Mucosa of stomach (tissue), 1 donor: ENCODE data around the gene SSH3.
A peak's percentile ranks its signal among the peaks of the same experiment; 100 is the strongest.
"Not testable (repeated sequence)": the region's sequence is repeated elsewhere in the genome, so short reads cannot be mapped to it uniquely, and the experiment has no call there.

Experiments used
- H3K27me3 ChIP-seq: one replicate; pipeline ENCODE4 v1.7.0; 2013; ENCODE audit warnings: mild to moderate bottlenecking, low read length; ENCODE audit not compliant: control insufficient read depth, insufficient read depth
- H3K36me3 ChIP-seq: one replicate; pipeline ENCODE4 v1.7.0; 2013; ENCODE audit warnings: low read length; ENCODE audit not compliant: control insufficient read depth, insufficient read depth
- H3K4me1 ChIP-seq: one replicate; pipeline ENCODE4 v1.7.0; 2013; ENCODE audit warnings: mild to moderate bottlenecking, low read length; ENCODE audit not compliant: control insufficient read depth, insufficient read depth
- H3K4me3 ChIP-seq: one replicate; pipeline ENCODE4 v1.7.0; 2013; ENCODE audit warnings: low read length
- H3K9ac ChIP-seq: one replicate; pipeline ENCODE4 v1.7.0; 2013; ENCODE audit warnings: mild to moderate bottlenecking, low read length, moderate library complexity
- H3K9me3 ChIP-seq: one replicate; pipeline ENCODE4 v1.7.0; 2013; ENCODE audit warnings: mild to moderate bottlenecking, low read length, moderate library complexity; ENCODE audit not compliant: control insufficient read depth
- donor health status: Pancreatic carcinoma.

Gene SSH3

DNA sequence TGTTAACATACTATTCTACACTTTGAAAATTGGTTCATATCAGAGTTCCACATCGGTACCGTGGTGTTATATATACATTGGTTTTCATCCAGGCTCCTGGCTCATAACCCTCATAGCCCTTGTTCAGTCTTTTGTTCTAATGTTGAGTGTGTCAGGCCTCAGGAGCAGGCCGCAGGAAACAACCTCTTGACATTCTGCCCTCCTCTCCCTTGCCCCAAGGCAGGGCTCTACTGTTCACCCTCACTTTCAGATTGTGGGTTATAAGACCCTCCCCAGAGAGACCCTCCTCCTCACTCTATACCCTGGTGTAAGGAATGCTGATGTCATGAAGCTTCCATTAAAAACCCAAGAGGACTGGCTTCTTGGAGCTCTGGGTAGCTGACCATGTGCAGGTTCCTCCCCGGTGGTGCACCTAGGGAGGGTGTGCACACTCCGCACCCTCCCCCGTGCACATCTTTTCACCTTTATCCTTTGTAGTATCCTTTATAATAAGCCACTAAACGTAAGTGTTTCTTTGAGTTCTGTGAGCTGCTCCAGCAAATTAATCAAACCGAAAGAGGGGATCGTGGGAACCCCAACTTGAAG is 12.1 kb downstream of the SSH3 start:
- H3K4me1 ChIP-seq: peaks cover 44% of the 10 kb centered on the region

DNA sequence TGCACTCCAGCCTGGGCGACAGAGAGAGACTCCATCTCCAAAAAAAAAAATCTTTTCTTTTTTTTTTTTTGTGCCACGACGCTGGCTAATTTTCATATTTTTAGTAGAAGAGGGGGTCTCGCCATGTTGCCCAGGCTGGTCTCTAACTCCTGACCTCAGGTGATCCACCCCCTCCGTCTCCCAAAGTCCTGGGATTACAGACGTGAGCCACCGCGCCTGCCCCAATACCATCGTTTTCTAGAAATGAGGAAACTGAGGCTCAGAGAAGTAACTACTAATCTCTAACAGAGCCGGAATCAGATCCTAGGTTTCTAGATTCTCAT is 13.5 kb downstream of the SSH3 start:
- Histone ChIP-seq H3K27me3 (no peaks in the 10 kb centered on the region), H3K4me3 (peak overlapping the region; percentile 89), H3K9me3 (no peaks in the 10 kb centered on the region), H3K4me1 (peaks cover 49% of the 10 kb centered on the region), H3K9ac (peak overlapping the region; percentile 94), H3K36me3 (no peaks in the 10 kb centered on the region)

More for the DNA sequence above, 12.1 kb downstream of the SSH3 start:
- no peak overlapping the region for H3K4me3 ChIP-seq
- no peaks in the 10 kb centered on the region for H3K27me3 ChIP-seq
- no peak overlapping the region for H3K9ac ChIP-seq
- no peaks in the 10 kb centered on the region for H3K36me3 ChIP-seq
- no peaks in the 10 kb centered on the region for H3K9me3 ChIP-seq

DNA sequence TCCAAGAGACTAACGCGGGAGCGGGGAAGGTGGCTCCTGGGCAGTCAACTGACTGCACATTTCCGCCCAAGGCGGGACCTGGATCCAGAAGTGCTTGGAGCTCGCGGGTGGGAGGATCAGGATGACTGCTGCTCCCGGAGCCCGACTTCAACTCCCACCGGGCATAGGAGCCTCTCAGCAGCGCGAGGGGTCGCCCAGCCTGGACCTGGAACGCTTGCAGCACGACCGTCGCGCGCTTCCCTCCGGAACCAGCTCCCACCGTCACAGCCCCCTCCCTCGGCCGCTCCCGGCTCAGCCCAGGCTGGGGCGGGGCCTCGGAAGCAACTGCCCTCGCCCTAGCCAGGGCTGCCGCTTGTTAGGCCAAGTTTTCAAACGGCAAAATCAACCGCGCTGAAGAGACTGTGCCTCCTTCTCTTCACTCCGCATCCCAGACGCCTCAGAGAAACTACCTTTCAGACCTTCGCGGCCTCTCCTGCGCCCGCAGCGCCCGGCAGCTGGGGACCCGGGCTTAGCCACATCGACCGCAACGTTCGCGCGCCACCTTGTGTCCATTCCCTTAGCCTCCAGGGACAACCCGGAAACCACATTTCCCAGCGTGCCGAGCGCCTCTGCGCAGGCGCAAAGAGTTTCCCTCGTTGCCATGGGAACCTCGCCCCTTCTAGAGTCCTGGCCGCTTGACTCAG is 14.0 kb downstream of the SSH3 start:
- H3K9ac ChIP-seq: peak overlapping the region; percentile 94
- no peaks in the 10 kb centered on the region for H3K27me3 ChIP-seq
- H3K9me3 ChIP-seq: no peaks in the 10 kb centered on the region
- H3K4me1 ChIP-seq: peaks cover 44% of the 10 kb centered on the region
- H3K36me3 ChIP-seq: no peaks in the 10 kb centered on the region
- peak overlapping the region; percentile 89 for H3K4me3 ChIP-seq

DNA sequence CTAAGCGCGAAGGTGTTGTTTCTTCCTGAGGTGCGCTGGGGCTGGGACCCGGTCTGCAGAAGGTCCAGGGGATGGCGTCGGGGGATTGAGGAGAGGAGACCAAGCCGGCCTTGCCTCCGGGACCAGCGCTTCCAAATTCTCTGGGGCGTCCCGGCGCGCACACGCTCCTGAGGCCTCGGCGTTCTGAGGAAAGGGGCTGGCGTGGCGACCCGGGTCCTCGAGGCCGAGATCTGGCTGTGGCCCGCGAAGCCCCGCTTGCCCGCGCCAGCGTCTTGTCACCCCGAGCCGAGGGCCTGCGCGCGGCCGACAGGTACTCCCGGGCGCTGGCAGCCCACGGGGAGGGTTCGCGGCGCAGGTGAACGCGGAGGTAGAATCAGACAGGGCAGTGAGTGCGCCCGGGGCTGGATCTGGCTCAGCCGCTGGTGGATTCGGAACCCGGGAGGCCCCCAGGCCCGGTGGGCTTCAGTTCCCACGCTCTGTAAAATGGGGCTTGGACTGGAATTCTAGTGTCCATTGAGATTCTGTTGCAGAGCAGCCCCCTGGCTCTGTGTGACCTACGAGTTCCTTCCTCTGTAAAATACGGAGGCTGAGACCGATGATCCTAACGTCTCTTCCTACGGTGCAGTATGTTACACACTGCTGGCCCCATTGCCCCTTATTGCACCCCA is 14.7 kb downstream of the SSH3 start:
- Histone ChIP-seq H3K4me3 (peak overlapping the region; percentile 89), H3K4me1 (peaks cover 38% of the 10 kb centered on the region), H3K9me3 (no peaks in the 10 kb centered on the region), H3K9ac (peak overlapping the region; percentile 94), H3K27me3 (no peaks in the 10 kb centered on the region), H3K36me3 (no peaks in the 10 kb centered on the region)

DNA sequence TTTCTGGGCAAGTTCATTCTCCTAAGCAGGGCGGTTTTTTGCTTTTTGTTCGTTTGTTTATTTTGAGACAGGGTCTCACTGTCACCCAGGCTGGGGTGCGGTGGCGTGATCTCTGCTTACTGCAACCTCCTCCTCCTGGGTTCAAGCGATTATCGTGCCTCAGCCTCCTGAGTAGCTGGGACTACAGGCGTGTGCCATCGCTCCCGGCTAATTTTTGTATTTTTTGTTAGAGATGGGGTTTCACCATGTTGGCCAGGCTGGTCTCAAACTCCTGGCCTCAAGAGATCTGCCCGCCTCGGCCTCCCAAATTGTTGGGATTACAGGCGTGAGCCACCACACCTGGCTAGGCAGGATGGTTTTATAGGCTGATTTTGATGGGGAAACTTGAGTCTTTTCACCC is 15.5 kb downstream of the SSH3 start:
- H3K36me3 ChIP-seq, H3K27me3 ChIP-seq, H3K9me3 ChIP-seq: not testable (repeated sequence)
- Histone ChIP-seq H3K4me3 (peak overlapping the region; percentile 89), H3K9ac (peak overlapping the region; percentile 94), H3K4me1 (peaks cover 30% of the 10 kb centered on the region)

DNA sequence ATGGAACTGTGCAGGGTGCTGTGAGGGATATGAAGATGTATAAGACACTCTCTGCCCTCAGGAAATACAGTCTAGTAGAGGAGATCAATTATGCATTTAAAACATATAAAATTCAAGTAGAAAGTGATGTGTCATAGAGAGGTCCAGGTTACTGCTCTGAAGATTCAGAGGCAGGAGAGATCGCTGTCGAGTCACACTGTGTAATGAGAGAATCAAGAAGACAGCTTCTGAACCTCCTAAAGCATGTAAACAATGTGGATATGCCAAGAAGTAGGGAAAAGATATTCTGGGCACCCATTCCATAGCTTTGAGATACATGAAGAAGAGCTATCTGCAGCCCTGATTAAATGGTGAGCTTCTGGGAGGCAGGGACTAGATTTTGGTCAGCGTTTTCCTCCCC is 16.7 kb downstream of the SSH3 start:
- H3K4me3 ChIP-seq: no peak overlapping the region
- H3K9ac ChIP-seq: no peak overlapping the region
- no peaks in the 10 kb centered on the region for H3K27me3 ChIP-seq
- H3K4me1 ChIP-seq: peaks cover 24% of the 10 kb centered on the region
- H3K36me3 ChIP-seq: no peaks in the 10 kb centered on the region
- H3K9me3 ChIP-seq: no peaks in the 10 kb centered on the region

DNA sequence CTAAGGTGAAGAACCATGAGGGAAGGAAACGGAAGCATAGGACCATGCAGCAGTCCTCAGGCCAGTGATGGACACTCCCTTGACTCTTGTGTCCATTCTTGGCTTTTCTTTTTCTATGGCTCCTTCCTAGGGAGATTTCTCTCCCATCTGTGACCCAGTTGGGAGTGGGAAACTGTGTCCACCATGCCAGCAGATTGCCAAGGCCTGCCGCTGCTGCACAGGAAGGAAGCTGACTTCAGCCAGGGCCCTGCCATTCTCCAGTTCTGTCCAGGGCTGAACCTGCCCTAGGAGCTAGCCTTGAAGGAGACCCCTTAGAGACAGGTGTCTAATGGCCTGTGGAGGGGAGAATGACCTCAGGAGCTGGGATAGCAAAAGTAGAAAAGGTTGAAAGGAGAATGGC is 17.4 kb downstream of the SSH3 start:
- Histone ChIP-seq H3K4me3 (no peak overlapping the region), H3K36me3 (no peaks in the 10 kb centered on the region), H3K9me3 (no peaks in the 10 kb centered on the region), H3K9ac (no peak overlapping the region), H3K4me1 (peaks cover 24% of the 10 kb centered on the region), H3K27me3 (no peaks in the 10 kb centered on the region)

DNA sequence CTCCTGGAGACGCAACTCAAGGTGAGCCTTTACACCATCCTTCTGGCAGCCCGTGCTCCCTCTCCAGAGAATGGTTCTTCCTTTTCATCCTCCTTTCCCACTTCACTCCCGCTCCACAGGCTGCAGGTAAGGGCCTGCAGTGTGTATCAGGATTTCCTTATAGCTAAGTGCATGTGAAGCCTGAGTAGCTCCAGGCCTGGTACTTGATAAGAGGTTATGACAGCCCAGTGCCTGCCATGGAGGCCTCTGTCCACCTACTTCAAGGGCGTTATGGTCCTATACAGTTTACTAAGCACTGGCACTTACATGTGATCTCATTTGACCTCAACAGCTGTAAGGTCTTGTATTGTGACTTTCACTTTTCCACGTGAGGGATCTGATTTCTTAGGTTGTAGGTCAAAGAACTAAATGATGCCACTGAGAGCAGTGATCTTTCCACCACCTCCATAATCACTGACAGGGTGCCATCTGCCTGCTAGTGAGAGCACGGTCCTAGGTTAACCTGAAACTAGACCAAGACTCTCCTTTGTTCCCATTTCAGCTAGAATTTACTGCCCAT is 18.1 kb downstream of the SSH3 start:
- H3K36me3 ChIP-seq: no peaks in the 10 kb centered on the region
- peaks cover 19% of the 10 kb centered on the region for H3K4me1 ChIP-seq
- no peak overlapping the region for H3K4me3 ChIP-seq
- H3K9me3 ChIP-seq: no peaks in the 10 kb centered on the region
- no peak overlapping the region for H3K9ac ChIP-seq
- no peaks in the 10 kb centered on the region for H3K27me3 ChIP-seq

DNA sequence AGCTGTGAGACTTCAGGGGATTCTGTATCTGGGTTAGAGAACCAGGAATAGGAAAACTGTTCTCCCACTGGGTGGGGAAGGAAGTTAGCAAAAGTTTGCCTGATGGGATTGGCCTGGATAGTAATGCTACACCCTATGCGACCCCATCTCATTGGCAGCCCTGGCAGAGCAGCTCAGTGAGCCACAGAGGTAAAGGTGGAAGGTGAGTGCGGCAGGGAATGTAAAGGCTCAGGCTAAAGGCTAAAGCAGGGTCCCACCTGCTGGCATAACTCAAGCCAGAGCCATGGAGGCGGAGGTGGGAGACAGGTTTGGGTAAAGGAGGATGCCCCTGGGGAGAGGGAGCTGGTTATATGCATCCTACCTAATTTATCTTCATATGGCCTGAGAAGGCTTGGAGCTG is 18.7 kb downstream of the SSH3 start:
- Histone ChIP-seq H3K36me3 (no peaks in the 10 kb centered on the region), H3K4me1 (peaks cover 19% of the 10 kb centered on the region), H3K9me3 (no peaks in the 10 kb centered on the region), H3K4me3 (no peak overlapping the region), H3K27me3 (no peaks in the 10 kb centered on the region), H3K9ac (no peak overlapping the region)

DNA sequence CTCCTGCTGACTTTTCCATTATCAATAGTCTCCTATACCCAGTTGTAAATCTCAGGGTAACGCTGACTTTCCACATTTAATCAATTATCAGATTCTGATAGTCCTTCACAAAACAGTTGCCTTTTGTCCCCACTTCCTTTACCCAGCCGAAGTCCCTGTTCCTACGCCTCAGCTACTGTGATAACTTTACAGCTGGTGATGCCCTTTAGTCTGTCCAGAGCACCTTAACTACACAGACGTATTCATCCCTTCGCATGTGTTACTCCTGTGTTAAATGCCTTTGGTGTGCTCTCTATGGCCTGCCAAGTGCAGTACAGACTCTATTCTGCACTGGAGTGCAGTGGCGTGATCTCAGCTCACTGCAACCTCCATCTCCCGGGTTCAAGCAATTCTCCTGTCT is 20.2 kb downstream of the SSH3 start:
- H3K4me1 ChIP-seq: peaks cover 16% of the 10 kb centered on the region
- H3K36me3 ChIP-seq: no peaks in the 10 kb centered on the region
- no peaks in the 10 kb centered on the region for H3K27me3 ChIP-seq
- no peaks in the 10 kb centered on the region for H3K9me3 ChIP-seq
- H3K9ac ChIP-seq: no peak overlapping the region
- no peak overlapping the region for H3K4me3 ChIP-seq

DNA sequence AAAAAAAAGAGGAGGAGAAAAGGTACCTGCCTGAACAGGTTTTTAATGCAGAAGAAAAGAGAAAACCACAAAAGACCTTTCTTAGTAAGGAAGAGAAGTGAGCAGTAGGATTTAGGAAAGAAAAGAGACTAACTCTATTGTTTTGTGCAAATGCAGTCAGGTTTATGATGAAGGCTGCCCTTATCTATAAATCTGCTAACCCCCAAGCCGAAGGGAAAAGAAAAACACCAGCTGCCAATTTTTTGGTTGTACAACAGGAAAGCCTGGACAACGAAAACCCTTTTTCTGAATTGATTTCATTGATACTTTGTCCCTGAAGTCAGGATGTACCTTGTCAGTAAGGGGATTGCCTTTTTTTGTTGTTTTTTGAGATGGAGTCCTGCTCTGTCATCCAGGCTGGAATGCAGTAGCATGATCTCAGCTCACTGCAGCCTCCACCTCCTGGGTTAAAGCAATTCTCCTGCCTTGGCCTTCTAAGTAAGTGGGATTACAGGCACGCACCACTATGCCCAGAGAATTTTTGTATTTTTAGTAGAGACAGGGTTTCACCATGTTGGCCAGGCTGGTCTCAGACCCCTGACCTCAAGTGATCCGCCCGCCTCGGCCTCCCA is 28.9 kb downstream of the SSH3 start:
- no peak overlapping the region for H3K9ac ChIP-seq
- H3K4me1 ChIP-seq: no peaks in the 10 kb centered on the region
- no peak overlapping the region for H3K4me3 ChIP-seq
- no peaks in the 10 kb centered on the region for H3K27me3 ChIP-seq
- no peaks in the 10 kb centered on the region for H3K9me3 ChIP-seq
- no peaks in the 10 kb centered on the region for H3K36me3 ChIP-seq

DNA sequence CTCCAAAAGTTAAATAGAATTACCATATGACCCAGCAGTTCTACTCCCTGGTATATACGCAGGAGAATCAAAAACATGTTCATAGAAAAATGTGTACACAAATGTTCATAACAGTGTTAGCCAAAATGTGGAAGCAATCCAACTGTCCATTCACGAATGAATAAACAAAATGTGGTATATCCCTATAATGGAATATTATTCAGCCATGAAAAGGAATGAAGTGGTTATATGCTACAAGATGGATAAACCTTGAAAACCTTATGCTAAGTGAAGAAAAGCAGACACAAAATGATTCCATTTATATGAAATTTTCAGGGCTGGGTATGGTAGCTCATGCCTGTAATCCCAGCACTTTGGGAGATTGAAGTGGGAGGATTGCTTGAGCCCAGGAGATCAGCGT is 33.9 kb downstream of the SSH3 start:
- no peaks in the 10 kb centered on the region for H3K27me3 ChIP-seq
- H3K4me1 ChIP-seq: no peaks in the 10 kb centered on the region
- H3K4me3 ChIP-seq: no peak overlapping the region
- no peaks in the 10 kb centered on the region for H3K36me3 ChIP-seq
- no peak overlapping the region for H3K9ac ChIP-seq
- no peaks in the 10 kb centered on the region for H3K9me3 ChIP-seq
